GM19324 (cell line): ENCODE data around the gene RNF149.

Experiments used
- ATAC-seq: cut with Tn5 transposase; IDR thresholded peaks from one replicate; pipeline ENCODE4 v1.9.1; 2021; ENCODE audit warnings: mild to moderate bottlenecking, moderate library complexity; ENCODE audit not compliant: unreplicated experiment, low FRiP score

Gene RNF149

GRCh38 chr2:101300164-101300563 is 8.3 kb downstream of the RNF149 start:
- ATAC-seq = no peak

- ATAC-seq = no peak
These were observed 8.9 kb downstream of the RNF149 start for GRCh38 chr2:101299604-101300003.

GRCh38 chr2:101297383-101297782 is 11.1 kb downstream of the RNF149 start:
- ATAC-seq = no peak

GRCh38 chr2:101296371-101296770 is 12.1 kb downstream of the RNF149 start:
- ATAC-seq = no peak

GRCh38 chr2:101295895-101296294 is 12.6 kb downstream of the RNF149 start:
- no peak for ATAC-seq

GRCh38 chr2:101294861-101295260 is 13.6 kb downstream of the RNF149 start:
- ATAC-seq = no peak

- no peak for ATAC-seq
These were observed 15.0 kb downstream of the RNF149 start for GRCh38 chr2:101293544-101293943.

GRCh38 chr2:101291973-101292372 is 16.5 kb downstream of the RNF149 start:
- ATAC-seq = no peak

- ATAC-seq = no peak
These were observed 17.8 kb downstream of the RNF149 start for GRCh38 chr2:101290711-101291110.

- ATAC-seq = no peak
These were observed 21.2 kb downstream of the RNF149 start for GRCh38 chr2:101287303-101287702.

GRCh38 chr2:101286684-101287083 is 21.8 kb downstream of the RNF149 start:
- ATAC-seq = no peak

- no peak for ATAC-seq
These were observed 25.5 kb downstream of the RNF149 start for GRCh38 chr2:101282980-101283379.

GRCh38 chr2:101281482-101281881 is 27.0 kb downstream of the RNF149 start:
- no peak for ATAC-seq

- no peak for ATAC-seq
These were observed 29.6 kb downstream of the RNF149 start for GRCh38 chr2:101278925-101279324.

GRCh38 chr2:101277111-101277510 is 31.4 kb downstream of the RNF149 start:
- no peak for ATAC-seq

- ATAC-seq = no peak
These were observed 34.4 kb downstream of the RNF149 start for GRCh38 chr2:101274142-101274541.

- ATAC-seq = no peak
These were observed 35.4 kb downstream of the RNF149 start for GRCh38 chr2:101273056-101273455.

GRCh38 chr2:101272045-101272784 is 36.3 kb downstream of the RNF149 start:
- peak; percentile 59 for ATAC-seq

- ATAC-seq = no peak
These were observed 37.7 kb downstream of the RNF149 start for GRCh38 chr2:101270700-101271259.

- ATAC-seq = no peak
These were observed 40.5 kb downstream of the RNF149 start for GRCh38 chr2:101267671-101268656.

- ATAC-seq = no peak
These were observed 42.5 kb downstream of the RNF149 start for GRCh38 chr2:101265893-101266499.
